Breast epithelium (tissue), 3 donors: ENCODE data around the gene SLC25A42.

Experiments
- CTCF ChIP-seq, 3 donors: fragments of 450-650 bp; IDR thresholded peaks; one replicate each; pipeline ENCODE4 v1.5.1; 2016 to 2017; ENCODE audit warnings: antibody characterized with exemption in 3 of 3, mild to moderate bottlenecking in 3 of 3, moderate library complexity in 3 of 3
- POLR2AphosphoS5 ChIP-seq, 3 donors: sonication (generic); formaldehyde crosslinking; IDR thresholded peaks; one replicate each; pipeline ENCODE4 v1.6.1; 2017; ENCODE audit warnings: antibody characterized with exemption in 3 of 3

GRCh38 chr19:19119325-19120237 lies 55.8 kb downstream of the SLC25A42 start:
- TF ChIP-seq POLR2AphosphoS5 (IDR thresholded peaks at IDR 0.05) (no peak), CTCF (IDR thresholded peaks at IDR 0.05) (no peak)
